ENCODE measurements around the gene HPS1. TPM values are rescaled to one million over a fixed set of nuclear protein-coding genes. Genes with fewer than 3 reads are reported as not detected.

The HPS1 gene
- total RNA-seq, 4 donors from 2014 or later, result 26.3 to 40.6 (median 27.9) TPM

DNA sequence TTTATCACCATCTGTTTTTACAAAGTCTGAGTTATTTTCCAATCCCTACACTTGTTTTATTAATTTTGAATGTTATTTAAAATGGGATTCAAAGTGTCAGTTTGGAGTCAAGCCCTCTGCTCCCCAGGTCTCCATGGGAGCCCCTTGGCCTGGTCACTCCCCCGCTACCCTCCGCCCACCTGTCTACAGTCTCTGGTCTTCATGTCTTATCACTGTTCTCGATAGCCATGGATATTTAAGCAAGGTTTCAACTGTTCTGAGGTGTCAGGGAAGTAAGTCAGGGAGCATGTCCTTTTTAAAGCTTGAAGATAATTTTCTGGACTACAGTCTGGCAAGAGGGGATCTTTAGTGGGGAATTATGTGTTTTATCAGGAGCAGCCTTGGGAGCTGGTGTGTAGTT is 19.1 kb upstream of the HPS1 start:
- H3K9me3 ChIP-seq, result no peaks in the 10 kb centered on the region
- peaks cover 0 to 12% (median 0%) of the 10 kb centered on the region in 4 donors for H3K27me3 ChIP-seq
- DNase-seq, result no peak
- 84 to 96% methylated on average over 3 of the region's 3 CpGs for WGBS, 2 donors
- H3K27ac ChIP-seq, result no peak overlapping the region
- TF ChIP-seq, protein P1, sequence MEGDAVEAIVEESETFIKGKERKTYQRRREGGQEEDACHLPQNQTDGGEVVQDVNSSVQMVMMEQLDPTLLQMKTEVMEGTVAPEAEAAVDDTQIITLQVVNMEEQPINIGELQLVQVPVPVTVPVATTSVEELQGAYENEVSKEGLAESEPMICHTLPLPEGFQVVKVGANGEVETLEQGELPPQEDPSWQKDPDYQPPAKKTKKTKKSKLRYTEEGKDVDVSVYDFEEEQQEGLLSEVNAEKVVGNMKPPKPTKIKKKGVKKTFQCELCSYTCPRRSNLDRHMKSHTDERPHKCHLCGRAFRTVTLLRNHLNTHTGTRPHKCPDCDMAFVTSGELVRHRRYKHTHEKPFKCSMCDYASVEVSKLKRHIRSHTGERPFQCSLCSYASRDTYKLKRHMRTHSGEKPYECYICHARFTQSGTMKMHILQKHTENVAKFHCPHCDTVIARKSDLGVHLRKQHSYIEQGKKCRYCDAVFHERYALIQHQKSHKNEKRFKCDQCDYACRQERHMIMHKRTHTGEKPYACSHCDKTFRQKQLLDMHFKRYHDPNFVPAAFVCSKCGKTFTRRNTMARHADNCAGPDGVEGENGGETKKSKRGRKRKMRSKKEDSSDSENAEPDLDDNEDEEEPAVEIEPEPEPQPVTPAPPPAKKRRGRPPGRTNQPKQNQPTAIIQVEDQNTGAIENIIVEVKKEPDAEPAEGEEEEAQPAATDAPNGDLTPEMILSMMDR (IDR thresholded peaks at IDR 0.05), result no peak
- no peak for TF ChIP-seq POLR2A (IDR thresholded peaks at IDR 0.05)
- H3K4me1 ChIP-seq, result peaks cover 0 to 14% (median 3%) of the 10 kb centered on the region in 3 donors
- H3K4me3 ChIP-seq, result no peak overlapping the region
- no peaks in the 10 kb centered on the region for H3K36me3 ChIP-seq
- intact Hi-C loops (cut with DNase I), result loop anchor here (10.0 kb wide), 1 partner anchor 779 kb away; no protein-coding TSS in a partner anchor

DNA sequence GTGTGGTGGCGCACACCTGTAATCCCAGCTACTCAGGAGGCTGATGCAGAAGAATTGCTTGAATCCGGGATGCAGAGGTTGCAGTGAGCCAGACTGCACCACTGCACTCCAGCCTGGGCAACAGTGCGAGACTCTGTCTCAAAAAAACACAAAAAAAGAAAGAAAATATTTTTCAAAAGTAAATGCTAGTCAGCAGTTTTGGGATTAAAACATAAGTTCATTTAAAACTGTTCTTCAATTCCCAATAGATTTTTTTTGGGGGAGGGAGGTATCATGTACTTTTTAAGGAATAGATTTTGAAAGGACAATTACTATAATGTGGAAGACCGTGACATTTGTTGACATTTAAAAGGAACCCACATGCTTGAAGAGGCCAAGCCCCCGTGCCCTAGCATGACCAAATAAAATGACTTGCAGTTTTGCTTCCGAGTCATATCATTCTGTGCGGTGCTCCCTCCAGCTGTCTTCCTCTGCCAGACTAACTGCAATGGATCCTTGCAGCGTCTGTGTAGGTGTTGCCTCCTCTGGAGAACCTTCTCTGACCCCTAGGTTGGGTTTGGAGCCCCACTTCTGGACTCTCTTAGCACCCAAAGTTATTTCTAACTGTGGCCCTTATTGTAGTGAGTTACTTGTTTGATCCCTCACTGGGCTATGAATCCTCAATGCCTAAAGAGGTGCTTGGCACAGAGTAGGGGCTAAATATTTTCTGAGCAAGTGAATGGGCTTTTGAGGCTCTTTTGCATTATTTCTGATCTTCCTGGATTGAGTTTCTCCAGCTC is 17.4 kb upstream of the HPS1 start:
- no peak for TF ChIP-seq POLR2A (IDR thresholded peaks at IDR 0.05)
- TF ChIP-seq, protein P1 (IDR thresholded peaks at IDR 0.05), result no peak
- peaks cover 0 to 19% (median 3%) of the 10 kb centered on the region in 3 donors for H3K4me1 ChIP-seq
- intact Hi-C loops (cut with DNase I), result loop anchor here (10.0 kb wide), 1 partner anchor 781 kb away; no protein-coding TSS in a partner anchor
- no peak overlapping the region for H3K27ac ChIP-seq
- H3K36me3 ChIP-seq, result no peaks in the 10 kb centered on the region
- no peaks in the 10 kb centered on the region for H3K9me3 ChIP-seq
- H3K27me3 ChIP-seq, result peaks cover 0 to 6% (median 0%) of the 10 kb centered on the region in 4 donors
- H3K4me3 ChIP-seq, result no peak overlapping the region
- 61 to 80% methylated on average over 8 of the region's 8 CpGs for WGBS, 2 donors
- no peak for DNase-seq

DNA sequence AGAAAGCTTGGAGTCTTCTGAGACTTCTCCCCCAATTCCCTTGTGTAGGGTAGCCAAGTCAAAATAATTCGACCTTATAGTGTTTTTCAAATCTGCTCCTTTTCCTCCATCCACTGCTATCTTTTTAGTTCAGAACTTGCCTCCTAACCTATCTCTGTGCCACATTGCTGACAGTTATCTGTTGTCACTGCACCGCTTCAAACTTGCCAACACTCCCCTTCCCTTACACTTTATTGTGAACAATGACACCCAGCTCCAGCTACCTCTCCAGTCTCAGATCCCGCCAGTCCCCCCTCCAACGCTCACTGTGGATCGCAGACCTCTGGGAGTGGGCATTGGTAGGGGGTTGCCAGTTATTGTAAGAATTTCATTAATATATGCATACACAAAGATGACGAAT is 16.3 kb upstream of the HPS1 start:
- TF ChIP-seq, protein P1 (IDR thresholded peaks at IDR 0.05), result no peak
- no peak for TF ChIP-seq POLR2A (IDR thresholded peaks at IDR 0.05)
- no peak for DNase-seq
- 88 to 93% methylated on average over 5 to 6 of the region's 6 CpGs for WGBS, 2 donors
- Histone ChIP-seq H3K4me3 (no peak overlapping the region), H3K27me3 (peaks cover 0 to 4% (median 0%) of the 10 kb centered on the region in 4 donors), H3K27ac (no peak overlapping the region), H3K9me3 (no peaks in the 10 kb centered on the region), H3K4me1 (peaks cover 0 to 17% (median 3%) of the 10 kb centered on the region in 3 donors), H3K36me3 (no peaks in the 10 kb centered on the region)
- intact Hi-C loops (cut with DNase I), result loop anchor here (10.0 kb wide), 1 partner anchor 782 kb away; no protein-coding TSS in a partner anchor

DNA sequence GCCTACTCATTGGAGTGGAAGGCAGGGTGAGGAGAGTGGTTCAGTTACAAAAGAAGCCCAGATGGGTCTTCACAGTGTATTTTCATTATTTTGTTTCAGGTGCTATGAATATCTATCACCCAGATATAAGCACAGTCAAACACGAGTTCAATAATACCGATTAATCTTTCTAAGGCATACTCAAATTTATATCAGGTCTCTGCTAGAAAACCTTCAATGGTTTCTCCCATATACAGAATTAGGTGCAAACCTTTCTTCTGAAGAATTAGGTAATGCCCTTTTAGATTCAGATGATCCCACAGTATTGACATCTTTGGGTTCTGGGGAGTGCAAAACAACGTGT is 14.7 kb upstream of the HPS1 start:
- intact Hi-C loops (cut with DNase I), result loop anchor here (10.0 kb wide), 1 partner anchor 783 kb away; no protein-coding TSS in a partner anchor
- DNase-seq, result no peak
- H3K4me3 ChIP-seq, result no peak overlapping the region
- H3K27ac ChIP-seq, result peak overlapping the region in 2 of 4 donors; percentile 26 to 56
- no peaks in the 10 kb centered on the region for H3K9me3 ChIP-seq
- WGBS, 2 donors, result 85 to 89% methylated on average over 3 of the region's 3 CpGs
- peaks cover 0 to 5% (median 0%) of the 10 kb centered on the region in 3 donors for H3K4me1 ChIP-seq
- peaks cover 0 to 12% (median 0%) of the 10 kb centered on the region in 4 donors for H3K27me3 ChIP-seq
- H3K36me3 ChIP-seq, result no peaks in the 10 kb centered on the region
- no peak for TF ChIP-seq POLR2A (IDR thresholded peaks at IDR 0.05)
- TF ChIP-seq, protein P1 (IDR thresholded peaks at IDR 0.05), result no peak

DNA sequence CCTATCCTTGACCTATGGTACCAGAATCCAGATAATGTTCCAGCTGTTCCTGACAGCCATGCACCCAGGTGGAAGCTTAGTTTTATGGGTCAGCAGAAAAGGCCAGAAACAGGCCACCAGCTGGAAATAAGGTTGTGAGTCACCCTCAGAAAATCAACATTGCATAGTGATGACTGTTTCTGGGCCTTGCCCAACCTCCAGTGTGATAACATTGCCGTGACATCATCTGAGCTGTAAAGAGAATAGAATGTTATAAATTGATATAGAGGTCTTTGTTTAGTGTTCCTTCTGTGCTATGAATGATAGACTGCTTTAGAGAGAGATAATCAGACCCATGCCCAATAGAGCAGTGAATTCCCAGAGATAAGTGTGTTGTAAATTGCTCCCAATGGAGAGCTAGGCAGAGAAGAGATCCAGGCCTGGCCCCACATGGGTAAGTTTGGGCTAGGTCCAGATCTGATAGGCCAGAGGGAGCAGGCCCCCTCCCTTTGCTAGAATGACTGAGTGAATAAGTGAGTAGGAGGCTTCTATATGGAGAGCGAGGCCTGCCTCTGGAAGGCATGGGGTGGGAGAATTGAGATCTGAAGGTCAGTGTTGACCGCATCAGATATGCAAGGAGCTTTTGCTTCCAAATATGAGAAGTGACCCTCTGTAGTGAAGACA is 14.2 kb upstream of the HPS1 start:
- Histone ChIP-seq H3K9me3 (no peaks in the 10 kb centered on the region), H3K27me3 (peaks cover 0 to 16% (median 0%) of the 10 kb centered on the region in 4 donors), H3K36me3 (no peaks in the 10 kb centered on the region), H3K27ac (peak overlapping the region in 2 of 4 donors; percentile 26 to 56), H3K4me3 (no peak overlapping the region), H3K4me1 (peaks cover 0 to 5% (median 0%) of the 10 kb centered on the region in 3 donors)
- 57 to 67% methylated on average over 3 of the region's 3 CpGs for WGBS, 2 donors
- TF ChIP-seq, protein P1 (IDR thresholded peaks at IDR 0.05), result no peak
- TF ChIP-seq POLR2A (IDR thresholded peaks at IDR 0.05), result no peak
- intact Hi-C loops (cut with DNase I), result loop anchor here (10.0 kb wide), 1 partner anchor 784 kb away; no protein-coding TSS in a partner anchor
- DNase-seq, result no peak

Data from esophagus squamous epithelium (tissue), 5 donors.